Activated CD8-positive, alpha-beta memory T cell treated with anti-CD3 and anti-CD28 coated beads, Interleukin-2, amount 50 U/mL, for 1 hour (primary cell): ENCODE measurements around the gene TEX22.

Experiments used
- DNase-seq: peaks from one replicate; pipeline ENCODE4 v3.0.0-alpha.2; 2020; ENCODE audit errors: extremely low read depth

TEX22 gene

GRCh38 chr14:105384605-105385321, 13.6 kb upstream of the TEX22 start:
- DNase-seq, result no peak

GRCh38 chr14:105385322-105385637, 13.1 kb upstream of the TEX22 start:
- no peak for DNase-seq

- no peak for DNase-seq
These were observed 12.5 kb upstream of the TEX22 start for GRCh38 chr14:105385698-105386365.

GRCh38 chr14:105386581-105387529, 11.5 kb upstream of the TEX22 start:
- DNase-seq, result no peak

GRCh38 chr14:105387530-105387922, 10.8 kb upstream of the TEX22 start:
- DNase-seq, result no peak

- no peak for DNase-seq
These were observed 10.0 kb upstream of the TEX22 start for GRCh38 chr14:105388110-105388951.

GRCh38 chr14:105388976-105389375, 9.4 kb upstream of the TEX22 start:
- no peak for DNase-seq

GRCh38 chr14:105389534-105389933, 8.8 kb upstream of the TEX22 start:
- DNase-seq, result no peak

GRCh38 chr14:105389976-105390848, 8.1 kb upstream of the TEX22 start:
- DNase-seq, result no peak

- no peak for DNase-seq
These were observed 7.4 kb upstream of the TEX22 start for GRCh38 chr14:105390849-105391500.

- DNase-seq, result no peak
These were observed 6.8 kb upstream of the TEX22 start for GRCh38 chr14:105391541-105391940.

GRCh38 chr14:105392131-105393090, 5.9 kb upstream of the TEX22 start:
- no peak for DNase-seq

- no peak for DNase-seq
These were observed 5.2 kb upstream of the TEX22 start for GRCh38 chr14:105393151-105393550.

GRCh38 chr14:105394714-105395537, 3.4 kb upstream of the TEX22 start:
- DNase-seq, result no peak

- DNase-seq, result no peak
These were observed 2.8 kb upstream of the TEX22 start for GRCh38 chr14:105395538-105395854.

GRCh38 chr14:105397350-105397931, 897 bp upstream of the TEX22 start:
- no peak for DNase-seq

- no peak for DNase-seq
These were observed 558 bp downstream of the TEX22 start for GRCh38 chr14:105398726-105399465.
